Cerebellar nuclear complex (tissue), 1 donor: ENCODE results near the gene FOXRED2.
"Not testable (repeated sequence)": the region's sequence is repeated elsewhere in the genome, so short reads cannot be mapped to it uniquely, and the experiment has no call there.

Source experiments
- DNase-seq, 2 experiments: peaks; one replicate each; lab custom pipeline; 2025; lab: John Stamatoyannopoulos, UW

The FOXRED2 gene

GRCh38 chr22:36506637-36507517 lies at the start of gene FOXRED2:
Gene FOXRED2, minus strand, starts transcription at chr22:36507040. Its CDS starts 618 bp downstream, at chr22:36506422.
- DNase-seq = peak in 1 of 2 experiments; percentile 15

DNA sequence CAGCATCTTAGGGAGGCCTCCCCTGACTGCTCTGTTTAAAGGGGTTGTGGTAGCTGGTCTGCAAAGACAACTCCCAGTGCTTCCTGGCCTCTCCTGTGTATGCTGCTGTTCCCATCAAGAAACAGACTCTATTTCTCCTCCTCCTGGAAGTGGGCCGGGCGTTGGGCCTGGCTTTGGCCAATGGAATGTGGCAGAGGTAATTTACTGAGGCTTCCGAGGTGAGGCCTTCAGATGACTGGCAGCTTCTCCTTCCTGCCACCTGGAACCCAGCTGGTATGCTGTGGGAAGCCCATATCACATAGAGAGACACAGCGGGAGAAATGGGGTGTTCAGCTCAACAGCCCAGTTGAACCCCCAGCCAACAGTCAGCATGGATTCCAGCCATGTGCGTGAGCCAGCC lies 47.3 kb upstream of the FOXRED2 start:
- no peak for DNase-seq

- DNase-seq = no peak
Observed at GRCh38 chr22:36552289-36552688, 45.4 kb upstream of the FOXRED2 start.

DNA sequence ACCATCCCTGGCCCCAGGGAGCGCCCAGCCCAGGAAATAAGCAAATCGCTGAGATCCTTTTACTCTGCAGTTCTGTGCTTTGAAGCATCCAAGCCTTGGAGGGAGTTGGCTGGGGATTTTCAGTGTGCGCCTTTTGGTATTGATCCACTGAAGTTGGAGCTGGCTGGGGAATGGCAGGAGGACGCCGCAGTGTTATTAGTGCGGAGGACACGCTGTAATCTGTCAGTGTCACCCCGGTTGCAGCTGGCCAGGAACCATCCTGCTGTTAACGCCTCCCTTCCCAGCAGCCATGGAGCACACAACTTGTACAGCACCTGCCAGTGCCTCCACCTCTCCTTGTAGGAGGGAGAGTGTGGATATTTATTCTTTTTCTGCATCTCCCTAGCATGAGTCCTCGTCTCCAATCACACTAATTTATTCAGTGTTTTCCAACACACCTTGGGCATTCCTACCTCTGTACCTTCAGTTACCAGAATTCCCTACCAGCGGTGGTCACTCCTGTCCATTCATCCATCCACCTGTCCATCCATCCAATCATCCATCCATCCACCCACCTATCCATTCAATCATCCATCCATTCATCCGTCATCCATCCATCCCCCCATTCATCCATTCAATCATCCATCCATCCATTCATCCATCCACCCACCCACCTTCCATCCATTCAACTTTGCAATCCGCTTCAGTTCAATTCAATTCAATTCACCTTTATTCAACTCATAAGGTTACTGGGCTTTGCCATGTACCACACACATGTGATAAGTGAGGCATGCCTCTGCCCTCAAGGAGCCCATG lies 44.1 kb upstream of the FOXRED2 start:
- no peak for DNase-seq

DNA sequence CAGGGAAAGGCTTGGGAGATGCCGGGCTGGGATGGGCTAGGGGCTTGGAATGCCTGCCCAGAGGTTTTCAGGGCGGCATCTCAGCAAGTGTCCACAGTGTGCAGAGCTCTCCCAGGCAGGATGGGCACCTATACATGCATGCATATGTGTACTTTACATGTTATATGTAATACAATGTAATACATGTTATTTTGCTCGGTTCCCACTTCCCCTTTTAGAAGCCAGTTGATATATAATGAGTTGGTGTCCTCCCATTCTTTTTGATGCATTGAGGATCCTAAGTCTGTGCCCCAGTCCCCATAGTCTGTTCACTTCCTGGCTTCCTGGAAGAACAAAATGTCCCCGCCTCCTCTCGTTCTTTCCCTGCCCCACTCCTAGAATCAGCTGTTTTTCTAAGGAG lies 42.2 kb upstream of the FOXRED2 start:
- no peak for DNase-seq

DNA sequence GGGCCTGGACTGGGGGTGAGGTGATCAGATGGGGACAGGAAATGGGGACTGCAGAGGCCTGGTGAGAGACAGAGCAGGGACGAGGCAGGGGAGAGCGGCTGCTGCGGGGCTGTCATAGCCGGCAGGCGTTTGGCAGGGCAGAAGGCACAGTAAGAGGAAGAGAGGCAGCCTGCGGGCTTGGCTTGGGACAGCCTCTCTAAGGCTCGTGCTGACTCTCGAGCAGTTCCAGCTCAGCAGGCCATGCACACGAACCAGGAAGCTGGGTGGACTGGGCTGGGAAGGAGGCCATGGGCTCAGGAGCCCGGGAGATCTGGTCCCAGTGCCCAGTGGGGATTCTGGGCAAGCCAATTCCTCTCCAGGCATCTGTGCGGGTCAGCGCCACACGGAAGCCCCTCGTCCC lies 41.8 kb upstream of the FOXRED2 start:
- no peak for DNase-seq

DNA sequence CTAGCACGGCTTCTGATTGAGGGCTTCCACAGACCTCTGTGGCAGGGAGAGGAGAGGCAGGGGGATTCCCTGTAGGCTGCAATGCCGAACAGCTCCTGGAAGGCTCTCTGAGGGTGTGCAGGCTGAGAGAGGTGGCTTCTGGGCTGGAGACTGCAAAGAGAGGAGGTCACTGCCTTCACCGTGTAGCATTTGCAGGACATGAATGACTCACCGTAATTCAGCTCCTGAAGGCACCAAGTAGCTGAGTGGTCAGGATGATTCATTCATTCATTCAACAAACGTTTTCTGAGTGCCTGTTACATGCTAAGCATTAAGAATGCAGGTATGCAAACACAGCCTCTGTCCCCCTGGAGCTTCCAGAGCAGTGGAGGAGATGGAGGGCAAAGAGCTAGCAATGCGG lies 40.1 kb upstream of the FOXRED2 start:
- no peak for DNase-seq

- no peak for DNase-seq
Observed at GRCh38 chr22:36546092-36546804, 39.4 kb upstream of the FOXRED2 start.

DNA sequence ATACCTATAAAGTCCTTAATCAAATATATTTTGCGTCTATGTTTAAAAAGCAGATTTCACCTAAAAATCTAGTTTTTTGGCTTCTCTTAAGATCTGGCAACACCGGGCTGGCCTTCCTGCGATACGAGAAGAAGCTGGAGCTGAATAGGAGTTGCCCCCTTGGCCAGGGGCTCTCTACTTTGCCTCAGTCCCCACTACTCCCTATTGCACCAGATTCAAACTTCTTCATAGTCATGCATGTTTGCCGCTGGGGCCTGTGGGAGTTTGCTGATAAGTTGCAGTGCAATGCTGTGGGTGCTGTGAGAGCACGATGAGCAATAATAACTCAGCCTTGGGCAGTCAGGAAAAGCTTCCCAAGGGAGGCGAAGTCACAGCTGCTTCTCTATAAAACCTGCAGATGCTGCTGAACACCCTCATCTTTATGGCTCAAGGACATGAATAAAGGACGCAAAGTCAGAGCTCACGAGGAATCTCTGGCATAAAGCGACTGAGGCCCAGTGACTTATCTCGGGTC lies 37.3 kb upstream of the FOXRED2 start:
- no peak for DNase-seq

DNA sequence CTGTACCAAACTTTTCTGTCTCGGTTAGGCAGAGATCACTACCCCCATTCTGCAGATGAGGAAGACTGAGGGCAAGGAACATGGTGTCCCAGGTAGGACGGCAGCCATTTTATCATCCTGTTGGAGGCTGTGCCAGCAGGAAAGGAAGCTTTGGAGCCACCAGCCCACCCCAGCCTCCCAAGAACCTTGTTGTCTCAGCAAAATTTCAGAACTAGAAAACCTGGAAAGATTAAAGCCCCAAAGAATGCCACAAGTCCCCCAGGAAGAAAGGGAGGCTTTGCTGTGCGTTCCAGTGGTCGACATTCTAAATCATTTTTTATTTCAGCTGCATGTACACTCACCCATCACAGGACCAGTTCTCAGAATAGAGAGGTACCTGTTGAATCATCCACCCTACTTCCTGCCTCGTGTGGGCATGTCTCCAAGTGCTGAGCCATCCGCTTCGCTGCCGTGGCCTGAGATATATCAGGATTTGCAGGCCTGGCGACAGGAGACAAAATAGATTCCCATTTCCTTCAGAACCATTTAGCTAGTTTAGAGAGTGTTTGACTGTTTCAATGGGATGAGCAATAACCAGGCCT lies 35.1 kb upstream of the FOXRED2 start:
- no peak for DNase-seq

- no peak for DNase-seq
Observed at GRCh38 chr22:36540867-36541642, 34.2 kb upstream of the FOXRED2 start.

GRCh38 chr22:36538529-36538928 lies 31.7 kb upstream of the FOXRED2 start:
- no peak for DNase-seq

- DNase-seq = no peak
Observed at GRCh38 chr22:36536717-36537116, 29.9 kb upstream of the FOXRED2 start.

DNA sequence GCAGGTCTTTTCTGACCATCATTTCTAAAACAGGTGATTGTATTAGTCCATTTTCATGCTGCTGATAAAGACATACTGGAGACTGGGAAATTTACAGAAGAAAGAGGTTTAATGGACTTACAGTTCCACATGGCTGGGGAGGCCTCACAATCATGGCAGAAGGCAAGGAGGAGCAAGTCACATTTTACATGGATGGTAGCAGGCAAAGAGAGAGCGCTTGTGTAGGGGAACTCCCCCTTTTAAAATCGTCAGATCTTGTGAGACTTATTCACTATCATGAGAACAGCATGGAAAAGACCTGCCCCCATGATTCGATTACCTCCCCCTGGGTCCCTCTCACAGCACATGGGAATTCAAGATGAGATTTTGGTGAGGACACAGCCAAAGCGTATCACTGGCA lies 26.5 kb upstream of the FOXRED2 start:
- DNase-seq = not testable (repeated sequence)

- no peak for DNase-seq
Observed at GRCh38 chr22:36532466-36532865, 25.6 kb upstream of the FOXRED2 start.

GRCh38 chr22:36528795-36529751 lies 22.2 kb upstream of the FOXRED2 start, which contains the start of gene EIF3D:
Gene EIF3D, minus strand, starts transcription at chr22:36529166. Its CDS starts 3,045 bp downstream, at chr22:36526121.
- peak; percentile 85 to 94 for DNase-seq

GRCh38 chr22:36528341-36528740 lies 21.5 kb upstream of the FOXRED2 start:
- DNase-seq = no peak

DNA sequence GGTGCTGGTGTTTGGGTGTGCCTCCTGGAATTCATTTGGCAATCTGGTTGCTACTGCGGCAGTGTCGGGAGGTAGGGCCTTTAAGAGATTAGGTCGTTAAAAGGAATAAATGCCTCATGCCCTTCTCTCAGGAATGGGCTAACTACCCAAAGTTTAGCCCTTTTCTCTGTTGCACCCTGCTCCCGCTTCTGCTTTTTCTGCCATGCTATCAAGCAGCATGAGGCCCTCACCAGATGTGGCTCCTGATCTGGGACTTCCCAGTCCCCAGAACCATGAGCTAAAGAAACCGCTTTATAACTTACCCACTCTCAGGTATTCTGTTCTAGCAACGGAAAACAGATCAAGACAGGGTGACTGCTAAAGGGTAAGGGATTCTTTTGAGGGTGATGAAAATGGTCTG lies 15.8 kb upstream of the FOXRED2 start:
- DNase-seq = no peak

DNA sequence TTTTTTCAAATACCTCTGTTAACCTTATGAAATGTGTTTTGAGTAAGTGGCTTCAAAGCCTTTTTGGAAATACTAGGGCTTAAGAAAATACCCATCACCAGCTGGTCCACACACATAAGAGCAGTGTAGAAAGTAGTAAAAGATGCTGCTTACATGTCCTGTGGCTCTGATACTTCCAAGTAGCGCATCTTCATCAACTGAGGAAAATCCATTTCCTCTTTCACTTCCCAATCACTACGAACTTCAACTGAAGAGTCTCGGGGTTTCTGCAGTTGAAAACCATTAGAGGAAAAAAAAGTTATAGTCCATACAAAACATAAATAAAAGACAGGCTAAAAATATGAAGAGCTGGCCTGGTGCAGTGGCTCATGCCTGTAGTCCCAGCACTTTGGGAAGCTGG lies 13.6 kb upstream of the FOXRED2 start:
- DNase-seq = no peak

DNA sequence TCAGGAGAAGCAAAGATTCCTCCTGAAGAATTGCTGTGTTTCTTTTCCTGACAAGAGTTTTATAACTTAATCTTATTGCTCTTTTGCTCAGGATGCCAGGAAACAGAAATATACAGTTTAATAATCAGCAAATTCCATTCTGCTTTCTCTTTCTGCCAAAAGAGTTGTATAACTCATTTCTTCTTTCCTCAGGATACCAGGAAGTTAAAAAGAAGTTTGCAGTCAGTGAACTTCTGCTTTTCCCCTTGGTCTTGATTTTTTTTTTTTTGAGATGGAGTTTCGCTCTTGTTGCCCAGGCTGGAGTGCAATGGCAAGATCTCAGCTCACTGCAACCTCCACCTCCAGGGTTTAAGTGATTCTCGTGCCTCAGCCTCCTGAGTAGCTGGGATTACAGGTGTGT lies 13.1 kb upstream of the FOXRED2 start:
- not testable (repeated sequence) for DNase-seq
